HG02981 (cell line): Measurements from ENCODE around the gene CASP9.
"Not testable (repeated sequence)": the region's sequence is repeated elsewhere in the genome, so short reads cannot be mapped to it uniquely, and the experiment has no call there.

Source experiments
- ATAC-seq: cut with Tn5 transposase; IDR thresholded peaks from one replicate; pipeline ENCODE4 v1.9.1; 2021; ENCODE audit warnings: mild to moderate bottlenecking, moderate library complexity; ENCODE audit not compliant: unreplicated experiment

The CASP9 gene

DNA sequence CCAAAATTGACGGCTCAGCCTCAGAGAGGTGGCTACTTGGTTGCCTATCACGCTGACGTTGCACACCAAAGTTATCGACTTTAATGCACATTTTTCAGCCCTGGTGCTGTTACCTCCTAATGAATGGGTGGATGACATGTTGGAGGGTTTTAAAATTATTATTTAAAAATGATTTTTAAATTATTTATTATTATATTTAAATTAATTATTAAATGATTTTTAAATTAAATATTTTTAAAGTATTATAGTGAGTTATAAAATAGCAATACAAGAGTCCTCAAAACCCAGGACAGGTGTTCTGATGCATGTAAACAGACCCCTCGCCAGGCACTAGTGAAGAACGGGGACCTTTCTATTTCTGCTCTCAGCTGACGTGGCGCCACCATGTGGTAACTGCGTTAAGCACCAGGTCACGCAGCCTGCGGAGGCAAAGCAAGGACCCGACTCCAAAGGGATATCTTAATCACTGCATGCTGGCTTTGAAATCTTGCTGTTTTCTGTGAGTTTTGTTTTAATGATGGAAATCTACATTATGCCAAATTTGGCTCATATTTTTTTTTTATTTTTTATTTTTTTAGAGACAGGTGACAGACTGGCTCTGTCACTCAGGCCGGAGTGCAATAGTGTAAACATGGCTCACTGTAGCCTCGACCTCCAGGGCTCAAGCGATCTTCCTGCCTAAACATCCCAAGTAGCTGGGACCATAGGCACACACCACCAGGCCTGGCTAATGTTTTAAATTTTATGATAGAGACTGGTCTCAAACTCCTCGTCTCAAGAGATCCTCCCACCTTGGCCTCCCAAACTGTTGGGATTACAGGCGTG lies 22.6 kb downstream of the CASP9 start:
- no peak for ATAC-seq

DNA sequence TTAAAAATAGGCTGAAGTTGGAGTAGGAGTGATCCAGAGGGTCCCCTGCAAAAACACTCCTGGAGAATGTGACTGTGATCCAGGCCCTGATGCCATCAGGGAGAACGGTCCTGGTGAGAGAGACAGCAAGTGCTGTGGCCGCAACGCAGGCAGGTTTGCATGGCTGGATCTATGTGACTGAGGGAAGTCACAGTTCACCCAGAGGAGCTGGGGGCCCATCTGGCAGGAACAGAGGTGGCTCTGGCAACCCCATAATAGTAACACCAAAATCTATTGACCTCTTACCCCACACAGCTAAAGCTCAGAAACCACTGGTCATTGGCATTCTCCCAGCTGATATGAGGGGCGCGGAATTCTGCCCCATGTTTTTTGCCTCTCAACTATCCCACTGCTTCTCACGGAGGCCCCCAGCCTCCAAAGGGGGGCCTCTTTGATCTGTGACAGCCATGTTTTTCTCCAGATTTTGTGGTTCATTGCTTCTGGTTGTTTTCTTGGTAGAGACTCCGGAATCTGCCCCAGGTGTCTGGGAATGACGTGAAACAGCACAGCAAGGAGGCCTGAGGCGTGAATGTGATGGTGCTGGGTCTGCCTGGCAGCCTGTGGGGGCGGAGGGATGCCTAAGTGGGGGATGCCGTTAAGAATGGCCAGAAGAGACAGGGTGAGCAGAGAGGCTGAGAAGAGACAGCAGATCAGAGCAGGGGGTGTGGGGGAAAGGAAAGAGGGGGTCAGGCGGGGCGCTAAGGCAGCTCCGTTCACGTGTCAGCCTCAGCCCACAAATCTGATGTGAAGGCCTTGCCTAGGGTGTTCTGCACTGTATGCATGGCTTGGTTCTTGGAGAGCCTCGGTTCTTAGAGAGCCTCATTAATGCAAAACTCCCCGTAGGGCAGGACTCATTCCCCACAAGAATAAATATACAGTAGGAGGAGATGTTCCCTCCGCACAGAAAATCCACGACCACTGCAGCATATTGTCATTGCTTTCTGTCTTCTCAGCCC lies 23.5 kb downstream of the CASP9 start:
- no peak for ATAC-seq

DNA sequence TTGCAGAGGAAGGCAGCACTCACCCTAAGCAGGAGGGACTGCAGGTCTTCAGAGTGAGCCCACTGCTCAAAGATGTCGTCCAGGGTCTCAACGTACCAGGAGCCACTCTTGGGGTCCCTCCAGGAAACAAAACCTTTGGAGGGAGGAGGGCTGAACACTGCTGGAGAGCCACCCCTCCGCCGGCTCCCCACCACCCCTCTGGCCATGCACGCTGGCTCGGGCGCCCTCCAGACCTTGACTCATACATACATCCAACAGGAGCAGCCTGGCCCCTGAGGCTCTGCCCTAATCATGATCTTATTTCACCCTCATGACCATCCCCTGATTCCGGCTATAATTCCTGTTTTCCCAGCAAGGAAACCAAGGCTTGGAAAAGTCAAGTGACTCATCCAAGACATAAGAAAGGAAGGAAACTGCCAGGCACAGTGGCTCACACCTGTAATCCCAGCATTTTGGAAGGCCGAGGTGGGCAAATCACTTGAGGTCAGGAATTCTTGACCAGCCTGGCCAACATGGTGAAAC lies 30.1 kb downstream of the CASP9 start:
- no peak for ATAC-seq

DNA sequence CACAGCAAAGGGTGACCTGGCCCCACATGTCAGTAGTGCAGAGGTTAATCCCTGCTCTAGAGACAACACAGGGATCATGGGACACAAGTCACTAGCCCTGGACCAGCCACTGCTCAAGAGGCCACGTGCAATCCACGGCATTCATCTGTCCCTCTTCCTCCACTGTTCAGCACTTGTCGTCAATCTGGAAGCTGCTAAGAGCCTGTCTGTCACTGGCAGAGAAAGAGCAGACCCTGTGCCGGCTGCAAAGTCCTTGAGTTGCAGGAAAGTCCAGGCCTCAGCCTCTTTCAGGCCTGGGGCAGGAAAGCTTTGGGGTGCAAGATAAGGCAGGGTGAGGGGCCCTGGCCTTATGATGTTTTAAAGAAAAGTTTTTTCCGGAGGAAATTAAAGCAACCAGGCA lies 31.4 kb downstream of the CASP9 start:
- ATAC-seq: no peak

DNA sequence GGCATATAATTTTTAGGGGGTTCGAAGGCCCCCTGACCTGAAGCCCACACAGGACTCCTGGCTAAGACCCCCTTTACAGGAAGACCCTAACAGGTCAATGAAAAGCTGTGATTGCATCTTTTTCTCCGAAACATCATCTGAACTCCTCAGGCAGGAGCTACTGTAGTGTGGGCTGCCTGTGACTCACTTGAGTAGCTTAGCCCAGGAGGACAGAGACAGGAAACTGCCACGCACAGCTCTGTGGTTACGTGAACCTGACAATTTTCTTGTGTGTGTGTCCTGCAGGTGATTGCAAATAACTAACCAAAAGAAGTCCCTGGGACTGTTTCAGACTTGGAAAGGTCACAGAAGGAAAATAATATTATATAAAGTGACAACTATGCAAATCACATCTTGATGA lies 33.0 kb downstream of the CASP9 start:
- not testable (repeated sequence) for ATAC-seq

DNA sequence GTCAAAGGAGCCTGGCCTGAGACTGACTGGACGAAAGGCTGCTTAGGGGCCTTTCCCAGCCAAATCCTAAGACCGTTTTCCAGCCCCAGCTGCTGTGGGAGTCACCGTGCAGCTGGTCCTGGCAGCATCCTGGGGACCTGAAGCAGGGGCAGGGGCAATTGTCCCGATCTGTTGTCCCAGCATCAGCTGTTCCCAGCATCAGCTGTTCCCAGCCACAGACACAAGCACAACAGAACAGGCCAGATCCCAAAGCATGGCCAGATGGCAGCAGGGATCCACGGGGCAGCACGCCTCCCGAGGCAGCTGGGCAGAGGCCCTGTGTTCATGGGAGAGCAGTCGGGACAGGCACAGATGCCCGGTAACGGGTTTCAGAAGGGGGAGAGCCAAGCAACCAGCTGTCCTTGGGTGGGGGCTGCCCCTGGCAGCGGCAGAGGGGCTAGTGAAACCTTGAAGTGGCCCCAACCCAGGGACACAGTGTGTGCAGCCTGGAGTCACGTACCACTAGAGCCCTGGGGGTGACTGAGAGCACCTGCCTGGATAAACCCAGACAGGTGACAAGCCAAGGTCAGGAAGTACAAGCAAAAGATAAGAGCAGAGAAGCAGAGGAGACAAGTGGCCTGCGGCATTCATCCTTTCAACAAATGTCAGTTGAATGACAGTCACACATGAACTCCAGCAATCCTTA lies 34.8 kb downstream of the CASP9 start:
- ATAC-seq: no peak

GRCh38 chr1:15488371-15488770 lies 35.6 kb downstream of the CASP9 start:
- no peak for ATAC-seq

GRCh38 chr1:15486844-15487610 lies 37.0 kb downstream of the CASP9 start:
- ATAC-seq: not testable (repeated sequence)

GRCh38 chr1:15485636-15486035 lies 38.4 kb downstream of the CASP9 start:
- ATAC-seq: no peak

DNA sequence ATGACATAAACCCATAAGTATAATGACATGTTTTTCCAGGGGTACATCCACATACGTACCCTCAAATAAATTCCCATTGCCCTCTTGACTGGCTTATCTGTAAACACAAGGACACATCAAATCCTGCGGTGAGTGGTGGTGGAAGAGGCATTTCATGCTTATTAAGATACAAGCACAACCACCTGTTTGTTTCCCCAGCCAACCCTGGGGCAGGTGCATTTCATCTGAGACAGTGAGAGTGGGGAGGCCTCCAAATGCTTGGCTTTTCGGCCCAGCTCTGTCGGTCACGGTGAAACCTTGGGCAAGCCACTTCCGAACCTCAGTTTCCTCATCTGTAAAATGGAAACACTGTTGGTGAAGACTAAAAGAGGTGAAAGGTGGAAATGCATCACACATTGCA lies 39.6 kb downstream of the CASP9 start:
- ATAC-seq: not testable (repeated sequence)

- no peak for ATAC-seq
Measured at GRCh38 chr1:15483971-15484370, 40.0 kb downstream of the CASP9 start.

DNA sequence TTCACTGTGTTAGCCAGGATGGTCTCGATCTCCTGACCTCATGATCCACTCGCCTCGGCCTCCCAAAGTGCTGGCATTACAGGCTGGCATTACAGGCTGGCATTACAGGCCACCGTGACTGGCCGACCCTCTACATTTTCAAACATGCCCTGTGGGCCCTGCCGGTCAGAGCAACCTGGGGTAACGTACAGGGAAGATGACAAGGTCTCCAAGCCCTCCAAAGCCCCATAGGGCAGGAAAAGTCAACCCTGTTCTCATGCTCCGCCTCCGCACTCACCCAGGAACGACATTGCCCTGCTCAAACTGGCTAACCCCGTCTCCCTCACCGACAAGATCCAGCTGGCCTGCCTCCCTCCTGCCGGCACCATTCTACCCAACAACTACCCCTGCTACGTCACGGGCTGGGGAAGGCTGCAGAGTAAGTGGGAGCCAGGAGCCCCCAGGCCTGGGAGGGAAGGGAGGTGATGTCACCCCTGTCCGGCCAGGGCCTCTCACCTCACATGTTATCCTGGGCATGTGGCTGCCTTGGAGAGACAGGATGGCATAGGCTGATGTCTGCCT lies 41.0 kb downstream of the CASP9 start:
- ATAC-seq: not testable (repeated sequence)

DNA sequence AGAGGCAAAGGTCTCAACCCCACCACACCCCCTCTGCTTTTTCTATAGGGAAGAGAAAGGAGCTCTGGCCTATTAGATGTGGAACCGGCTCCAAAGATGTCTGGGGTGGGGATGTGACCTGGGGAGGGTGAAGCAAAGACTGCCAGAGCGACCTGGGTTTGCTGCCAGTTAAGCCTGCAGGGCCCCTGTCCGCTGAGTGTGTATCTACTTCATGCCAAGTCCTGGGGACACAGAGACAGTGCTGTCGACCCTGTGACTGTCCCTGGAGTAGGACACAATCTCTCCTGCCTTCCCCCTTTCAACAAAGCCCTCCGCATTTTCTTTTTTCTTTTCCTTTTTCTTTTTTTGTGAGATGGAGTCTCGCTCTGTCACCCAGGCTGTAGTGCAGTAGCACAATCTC lies 41.6 kb downstream of the CASP9 start:
- ATAC-seq: not testable (repeated sequence)

- ATAC-seq: no peak
Measured at GRCh38 chr1:15479654-15480347, 44.2 kb downstream of the CASP9 start.

- ATAC-seq: no peak
Measured at GRCh38 chr1:15477646-15478212, 46.3 kb downstream of the CASP9 start.

DNA sequence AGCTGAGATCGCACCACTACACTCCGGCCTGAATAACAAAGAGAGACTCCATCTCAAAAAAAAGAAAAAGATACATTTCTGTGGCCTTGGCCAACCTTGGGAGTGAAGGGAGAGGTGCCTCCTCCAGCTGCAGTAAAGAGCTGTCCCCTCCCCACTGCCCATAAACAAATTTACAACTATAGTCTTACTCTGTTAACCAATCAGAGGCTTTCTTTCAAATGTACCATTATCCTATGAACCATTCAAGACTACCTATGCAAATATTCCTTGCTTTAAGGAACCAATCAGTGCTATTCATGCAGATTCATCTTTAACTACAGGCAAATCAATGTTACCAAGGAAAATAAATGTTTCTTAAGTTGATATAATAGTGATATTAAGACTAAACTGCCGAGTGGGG lies 47.1 kb downstream of the CASP9 start:
- ATAC-seq: no peak

DNA sequence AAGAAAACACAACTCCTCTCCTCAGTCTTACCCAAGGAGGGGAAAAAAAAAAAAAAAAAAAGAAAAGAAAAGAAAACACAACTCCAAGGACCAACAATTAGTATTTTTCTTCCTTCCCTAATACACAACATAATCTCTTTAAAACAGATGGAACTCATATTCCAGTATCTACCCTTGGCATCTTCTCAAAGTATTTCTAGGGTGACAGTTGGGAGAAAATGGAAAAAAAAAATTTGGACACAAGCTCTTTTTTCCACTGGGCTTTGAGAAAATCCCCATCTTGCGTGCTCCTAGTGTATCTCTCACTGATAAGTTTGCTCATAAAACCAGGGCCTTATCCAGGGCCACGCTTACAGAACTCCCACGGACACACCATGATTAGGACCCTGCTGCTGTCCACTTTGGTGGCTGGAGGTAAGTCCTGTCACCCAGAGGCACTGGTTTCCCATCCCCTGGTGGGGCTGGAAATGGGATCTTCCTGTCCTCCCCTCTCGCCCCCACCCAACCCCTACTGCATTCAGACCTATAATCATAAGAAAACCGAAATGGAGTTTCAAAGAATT lies 48.2 kb downstream of the CASP9 start, which contains the start of gene CELA2B:
TSS of gene CELA2B (plus strand) at position 353 of the 563 bp plus-strand sequence. CDS start at position 375, 22 bp downstream.
- no peak for ATAC-seq

DNA sequence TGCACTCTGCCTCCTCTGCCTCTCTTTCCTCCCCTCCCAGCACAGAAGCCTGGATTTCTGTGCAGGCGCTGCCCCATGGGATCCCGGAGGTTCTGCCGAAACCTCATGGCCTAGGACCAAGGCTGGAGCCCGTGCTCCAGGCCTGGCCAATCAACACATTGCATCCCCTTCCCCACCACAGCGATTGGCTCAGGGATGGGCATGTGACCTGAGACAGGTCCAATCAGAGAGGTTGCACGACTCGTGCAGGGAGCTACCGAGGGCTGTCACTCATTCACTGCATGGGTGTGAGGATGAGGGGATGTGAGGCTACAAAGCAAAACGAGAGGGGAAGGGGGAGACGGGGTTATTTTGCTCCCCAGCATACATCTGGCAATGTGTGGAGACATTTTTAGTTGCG lies 51.4 kb downstream of the CASP9 start:
- no peak for ATAC-seq
